CD4-positive, alpha-beta T cell treated with Interleukin-12 subunit alpha and Interleukin-12 subunit beta, for 1 hour (primary cell): Measurements from ENCODE around the gene KCNC1.

Source experiments
- DNase-seq: peaks from one replicate; pipeline ENCODE4 v3.0.0-alpha.2; 2020

Gene KCNC1

DNA sequence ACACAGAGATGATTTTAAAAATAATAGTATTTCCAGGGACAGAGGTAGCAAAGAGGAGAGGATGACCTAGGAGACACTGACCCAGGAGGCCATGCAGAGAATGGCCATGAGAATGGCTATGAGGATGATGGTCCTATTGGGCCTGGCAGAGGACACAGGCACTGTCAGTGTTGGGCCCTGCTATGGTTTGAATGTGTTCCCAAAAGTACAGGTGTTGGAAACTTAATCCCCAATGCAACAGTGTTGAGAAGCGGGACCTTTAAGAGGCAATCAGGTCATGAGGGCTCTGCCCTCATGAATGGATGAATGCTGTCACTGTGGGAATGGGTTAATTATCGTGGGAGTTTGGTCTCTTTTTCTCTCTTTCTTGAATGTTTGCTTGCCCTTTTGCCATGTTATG, 61.6 kb downstream of the KCNC1 start:
- no peak for DNase-seq

DNA sequence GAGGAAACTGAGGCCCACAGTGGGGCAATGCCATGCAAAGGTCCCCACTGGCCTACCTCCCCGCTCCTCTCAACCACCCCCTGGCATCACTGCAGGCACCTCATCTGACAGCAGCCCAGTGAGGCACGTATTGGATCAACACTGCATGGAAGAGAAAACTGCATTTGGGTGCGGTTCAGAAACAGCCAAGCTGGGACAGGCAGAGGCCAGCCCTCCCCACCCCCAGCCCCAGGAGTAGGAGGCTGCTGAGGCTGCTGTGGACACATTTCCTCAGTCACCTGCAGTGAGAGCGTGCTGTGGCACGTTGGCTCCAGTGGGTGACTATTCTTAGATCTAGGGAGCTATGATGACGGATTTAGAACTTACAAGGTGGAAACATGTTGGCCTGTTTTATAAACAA, 63.7 kb downstream of the KCNC1 start:
- DNase-seq: no peak

- DNase-seq: no peak
Observed at GRCh38 chr11:17798716-17799115, 64.1 kb downstream of the KCNC1 start.

DNA sequence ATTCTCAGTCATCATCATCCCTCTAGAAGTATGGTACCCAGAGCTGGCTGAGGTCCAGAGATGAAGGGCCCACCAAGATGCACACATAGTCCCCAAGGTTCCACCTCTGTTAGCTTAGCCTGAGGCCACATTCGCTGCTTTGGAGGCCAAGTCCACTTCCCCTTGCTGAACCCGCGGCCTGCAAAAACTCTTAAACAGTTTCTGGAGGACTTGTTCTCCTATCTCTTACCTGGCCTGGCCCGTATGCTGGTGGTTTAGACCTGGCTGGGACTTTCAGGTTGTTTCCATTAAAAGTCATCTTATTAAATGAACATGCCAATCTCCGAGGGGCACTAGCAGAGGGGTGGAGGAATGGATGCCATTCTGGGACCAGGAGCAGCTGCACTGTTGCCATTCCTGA, 64.6 kb downstream of the KCNC1 start:
- no peak for DNase-seq

DNA sequence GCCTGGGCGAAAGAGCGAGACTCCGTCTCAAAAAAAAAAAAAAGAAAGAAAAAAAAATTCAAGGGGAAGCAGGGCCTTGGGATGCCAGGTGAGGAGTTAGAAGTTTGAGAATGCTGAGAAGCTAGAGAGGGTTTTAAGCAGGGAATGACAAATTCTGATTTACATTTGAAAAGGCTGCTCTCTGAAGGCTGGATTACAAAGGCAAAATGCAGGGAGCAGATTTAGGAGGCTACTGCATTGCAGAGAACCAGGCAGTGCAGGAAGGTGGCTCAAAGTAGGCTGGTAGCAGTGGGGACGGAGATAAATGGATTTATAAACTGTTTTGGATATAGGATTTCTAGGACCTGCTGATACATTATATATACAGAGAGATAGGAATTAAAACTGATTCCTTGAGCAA, 66.6 kb downstream of the KCNC1 start:
- no peak for DNase-seq

GRCh38 chr11:17802491-17802890, 67.9 kb downstream of the KCNC1 start:
- no peak for DNase-seq

GRCh38 chr11:17803754-17804334, 69.3 kb downstream of the KCNC1 start:
- no peak for DNase-seq

- no peak for DNase-seq
Observed at GRCh38 chr11:17805043-17805442, 70.5 kb downstream of the KCNC1 start.

- no peak for DNase-seq
Observed at GRCh38 chr11:17805873-17806272, 71.3 kb downstream of the KCNC1 start.

GRCh38 chr11:17807034-17807433, 72.5 kb downstream of the KCNC1 start:
- no peak for DNase-seq

- no peak for DNase-seq
Observed at GRCh38 chr11:17810041-17810440, 75.5 kb downstream of the KCNC1 start.

DNA sequence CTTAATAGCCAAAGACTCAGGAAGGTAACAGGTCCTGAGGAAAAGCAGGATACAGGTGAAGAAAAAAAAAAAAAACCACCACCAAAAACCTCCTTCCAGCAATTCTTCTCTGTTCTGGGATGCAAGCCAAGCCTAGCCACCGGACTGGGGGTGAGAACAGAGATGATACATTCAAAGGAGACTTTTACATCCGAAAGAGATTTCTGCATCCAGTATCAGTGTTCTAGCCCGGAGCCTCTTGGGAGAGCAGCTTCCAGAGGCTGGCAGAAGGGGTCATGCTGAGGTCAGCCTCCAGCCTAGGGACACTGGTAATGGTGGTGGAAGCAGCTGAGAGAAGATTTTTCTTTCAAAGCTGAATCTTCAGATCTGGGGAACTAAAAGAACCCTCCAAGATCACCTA, 76.2 kb downstream of the KCNC1 start:
- no peak for DNase-seq

- no peak for DNase-seq
Observed at GRCh38 chr11:17811352-17811751, 76.8 kb downstream of the KCNC1 start.

- DNase-seq: no peak
Observed at GRCh38 chr11:17812091-17812864, 77.7 kb downstream of the KCNC1 start.

DNA sequence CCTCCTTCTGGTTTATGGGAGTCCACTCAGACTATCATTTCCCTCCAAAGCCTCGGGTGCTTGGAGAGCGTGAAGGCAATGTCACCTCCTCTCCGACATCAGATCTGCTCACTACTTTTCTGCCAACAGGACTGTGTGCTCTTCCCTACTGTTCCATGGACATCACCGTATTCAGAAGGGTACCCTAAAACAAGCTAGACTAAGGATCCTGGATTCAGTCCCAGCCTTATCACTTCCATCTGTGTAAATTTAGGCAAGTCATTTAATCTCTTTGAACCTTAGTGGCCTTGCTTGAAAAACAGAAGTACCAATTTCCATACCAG, 78.2 kb downstream of the KCNC1 start:
- no peak for DNase-seq

DNA sequence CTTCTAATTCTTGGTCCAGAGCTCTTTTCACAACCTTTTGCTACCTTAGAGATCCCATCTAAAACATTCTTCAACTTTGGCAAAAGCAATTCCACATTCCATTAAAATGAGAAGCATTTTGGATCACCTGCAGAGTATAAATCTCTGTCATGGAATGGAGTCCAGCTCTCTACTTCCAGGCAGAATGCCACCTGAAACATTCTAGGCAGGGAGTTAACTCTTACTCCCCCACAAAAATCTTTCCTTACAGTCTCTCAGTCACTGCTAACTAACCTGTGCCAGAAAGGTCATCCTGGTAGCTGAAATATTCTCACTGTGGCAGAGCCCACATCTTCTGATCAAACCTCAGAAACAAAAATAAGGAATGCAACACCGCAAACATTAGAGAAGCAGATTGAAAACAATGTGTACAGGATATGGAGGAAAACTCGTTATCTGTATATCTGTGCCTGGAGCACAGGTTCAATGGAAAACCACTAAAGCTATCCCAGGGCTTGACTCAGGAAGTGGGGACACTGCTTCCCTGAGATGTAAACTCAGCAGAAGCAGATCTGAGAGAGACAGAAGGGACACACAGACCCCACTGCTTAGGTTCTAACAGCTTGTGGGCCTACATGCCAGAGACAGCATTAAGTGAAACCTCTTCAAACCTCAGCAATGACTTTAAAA, 78.9 kb downstream of the KCNC1 start:
- no peak for DNase-seq

GRCh38 chr11:17814546-17814945, 80.0 kb downstream of the KCNC1 start:
- no peak for DNase-seq

DNA sequence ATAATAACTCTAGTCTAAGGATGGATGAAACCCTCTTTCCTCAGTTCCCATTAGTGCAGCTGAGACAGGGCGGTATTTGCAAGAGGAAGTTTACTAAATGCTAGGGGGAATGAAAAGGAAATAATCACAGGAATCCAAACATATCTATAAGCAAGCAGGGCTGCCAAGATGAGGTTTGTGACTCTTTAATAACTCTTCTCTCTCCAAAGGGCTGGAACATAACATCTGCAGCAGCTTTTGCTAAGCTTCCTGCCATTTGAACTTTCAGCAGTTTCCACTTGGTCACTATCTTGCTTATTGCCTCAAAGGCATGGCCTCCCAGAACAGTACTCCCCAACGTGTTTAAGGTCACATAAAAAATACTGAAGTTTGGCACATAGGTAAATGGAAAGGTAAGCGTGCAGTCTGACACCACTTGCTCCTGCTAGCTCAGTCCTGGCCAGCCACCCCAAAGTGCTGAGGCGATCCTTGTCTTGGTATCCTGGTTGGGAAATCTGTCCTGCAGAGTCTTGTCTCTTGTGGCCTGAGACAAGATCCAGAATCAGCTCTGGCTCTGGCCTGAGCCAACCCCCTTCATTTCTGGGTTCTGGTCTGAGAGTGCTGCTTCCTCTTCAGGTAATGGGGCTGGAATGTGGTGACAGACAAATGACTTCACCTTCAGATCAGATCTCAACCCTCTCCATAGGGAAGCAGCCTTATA, 81.8 kb downstream of the KCNC1 start:
- DNase-seq: no peak

- DNase-seq: no peak
Observed at GRCh38 chr11:17821648-17822400, 87.2 kb downstream of the KCNC1 start.

- no peak for DNase-seq
Observed at GRCh38 chr11:17822401-17822781, 87.8 kb downstream of the KCNC1 start.

DNA sequence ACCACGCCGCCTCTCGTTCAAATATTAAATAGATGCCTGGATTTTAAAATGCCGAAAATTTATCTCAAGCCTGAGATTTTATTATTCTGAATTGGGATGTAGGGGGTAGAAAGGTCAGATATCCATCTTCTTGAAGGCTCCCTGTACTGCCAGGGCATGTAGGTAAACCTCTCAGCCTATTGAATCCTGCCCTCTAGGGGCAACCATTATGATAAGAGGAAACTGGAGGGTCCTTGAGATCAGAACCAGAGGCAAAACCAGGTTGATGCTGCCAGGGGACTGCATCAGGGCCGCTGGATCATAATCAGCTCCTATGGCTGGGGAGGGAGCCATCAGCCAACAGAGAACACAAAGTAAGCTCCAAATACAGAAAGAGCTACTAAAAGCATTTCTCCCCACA, 92.4 kb downstream of the KCNC1 start:
- no peak for DNase-seq

DNA sequence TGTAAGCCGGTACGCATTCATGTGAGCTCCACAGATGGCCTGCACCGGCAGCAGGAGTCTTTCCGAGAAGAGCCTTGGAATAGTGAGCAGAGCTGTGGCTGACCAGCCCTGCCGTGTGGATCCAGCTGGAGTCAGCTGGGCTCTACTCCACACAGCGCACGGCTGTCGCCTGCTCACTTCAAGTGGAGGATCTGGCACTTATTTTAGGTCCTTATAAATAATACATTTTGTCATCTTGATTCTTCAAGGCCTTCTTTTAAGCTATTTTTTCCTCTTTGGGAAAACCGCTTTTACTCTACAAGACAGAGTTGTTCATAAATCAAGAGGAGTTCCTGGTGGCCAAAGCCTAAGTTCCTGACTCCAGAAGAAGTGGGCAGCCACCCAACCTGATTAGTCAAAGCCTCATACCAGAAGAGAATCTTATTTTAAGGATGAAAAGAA, 93.8 kb downstream of the KCNC1 start:
- no peak for DNase-seq

GRCh38 chr11:17831228-17831627, 96.6 kb downstream of the KCNC1 start:
- no peak for DNase-seq
